IPS-20b (cell line): ENCODE data around the gene MSI2.

Experiments
- H3K27ac ChIP-seq: one replicate; pipeline ENCODE4 v1.5.1; 2013; ENCODE audit warnings: low read length
- H3K27me3 ChIP-seq: 2 replicates; pipeline ENCODE4 v1.6.1; 2013; ENCODE audit warnings: mild to moderate bottlenecking, low read length, inconsistent platforms; ENCODE audit not compliant: insufficient read depth
- H3K36me3 ChIP-seq: 2 replicates; pipeline ENCODE4 v1.6.1; 2013; ENCODE audit warnings: low read depth, mild to moderate bottlenecking, inconsistent platforms, low read length, moderate library complexity; ENCODE audit not compliant: insufficient read depth
- H3K4me1 ChIP-seq: 2 replicates; pipeline ENCODE4 v1.6.1; 2013; ENCODE audit warnings: mild to moderate bottlenecking, control low read depth, inconsistent platforms, low read length, moderate library complexity; ENCODE audit not compliant: insufficient read depth
- H3K4me3 ChIP-seq: 2 replicates; pipeline ENCODE4 v1.5.1; 2013; ENCODE audit warnings: mild to moderate bottlenecking, low read length, inconsistent platforms
- H3K9ac ChIP-seq: 2 replicates; pipeline ENCODE4 v1.6.1; 2013; ENCODE audit warnings: low read depth, mild to moderate bottlenecking, inconsistent platforms, low read length, moderate library complexity
- H3K9me3 ChIP-seq: 2 replicates; pipeline ENCODE4 v1.6.1; 2013; ENCODE audit warnings: mild to moderate bottlenecking, low read depth, low read length, inconsistent platforms; ENCODE audit not compliant: insufficient read depth

Gene MSI2

GRCh38 chr17:57454729-57455062 is 198.4 kb downstream of the MSI2 start:
- Histone ChIP-seq H3K9me3 (no peaks in the 10 kb centered on the region), H3K36me3 (0 out of 2 replicates have a peak, but pooled peaks cover 6% of the 10 kb centered on the region), H3K27me3 (no peaks in the 10 kb centered on the region), H3K4me3 (no peak overlapping the region), H3K27ac (no peak overlapping the region), H3K9ac (no peak overlapping the region), H3K4me1 (no peaks in the 10 kb centered on the region; the same call in 1 of the 2 replicates)

GRCh38 chr17:57455063-57455914 is 199.0 kb downstream of the MSI2 start:
- no peak overlapping the region for H3K4me3 ChIP-seq
- H3K27ac ChIP-seq, result no peak overlapping the region

DNA sequence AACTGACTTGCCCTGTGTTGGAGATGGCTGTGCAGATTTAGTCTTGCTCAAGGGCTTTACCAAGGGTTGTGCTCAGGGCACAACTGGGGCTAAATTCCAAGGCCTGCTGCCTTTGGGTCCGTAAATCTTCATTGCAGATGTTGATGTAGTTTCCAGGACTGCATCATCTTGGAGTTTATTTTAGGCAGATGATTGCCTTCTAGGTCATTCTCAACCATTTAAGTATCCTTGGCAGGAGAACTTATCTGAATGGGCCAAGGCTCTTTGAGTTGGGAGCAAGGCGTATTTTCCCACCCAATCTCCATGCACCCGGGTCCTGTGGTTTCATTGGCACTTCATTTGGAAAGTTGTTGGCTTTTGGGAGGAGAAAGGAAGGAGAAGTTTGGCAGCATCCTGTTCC is 200.3 kb downstream of the MSI2 start:
- H3K9me3 ChIP-seq, result no peaks in the 10 kb centered on the region
- H3K4me3 ChIP-seq, result no peak overlapping the region
- no peaks in the 10 kb centered on the region; the same call in 1 of the 2 replicates for H3K4me1 ChIP-seq
- H3K27ac ChIP-seq, result no peak overlapping the region
- H3K9ac ChIP-seq, result no peak overlapping the region
- H3K36me3 ChIP-seq, result 0 out of 2 replicates have a peak, but pooled peaks cover under 1% of the 10 kb centered on the region
- no peaks in the 10 kb centered on the region for H3K27me3 ChIP-seq

More at GRCh38 chr17:57455063-57455914, 199.0 kb downstream of the MSI2 start:
- Histone ChIP-seq H3K9ac (no peak overlapping the region), H3K36me3 (0 out of 2 replicates have a peak, but pooled peaks cover 6% of the 10 kb centered on the region), H3K4me1 (no peaks in the 10 kb centered on the region; the same call in 1 of the 2 replicates), H3K27me3 (no peaks in the 10 kb centered on the region), H3K9me3 (no peaks in the 10 kb centered on the region)

GRCh38 chr17:57457188-57457587 is 200.9 kb downstream of the MSI2 start:
- H3K27me3 ChIP-seq, result no peaks in the 10 kb centered on the region
- H3K9me3 ChIP-seq, result no peaks in the 10 kb centered on the region
- H3K4me3 ChIP-seq, result no peak overlapping the region
- H3K27ac ChIP-seq, result no peak overlapping the region
- H3K9ac ChIP-seq, result no peak overlapping the region
- H3K4me1 ChIP-seq, result no peaks in the 10 kb centered on the region; the same call in 1 of the 2 replicates
- no peaks in the 10 kb centered on the region for H3K36me3 ChIP-seq

DNA sequence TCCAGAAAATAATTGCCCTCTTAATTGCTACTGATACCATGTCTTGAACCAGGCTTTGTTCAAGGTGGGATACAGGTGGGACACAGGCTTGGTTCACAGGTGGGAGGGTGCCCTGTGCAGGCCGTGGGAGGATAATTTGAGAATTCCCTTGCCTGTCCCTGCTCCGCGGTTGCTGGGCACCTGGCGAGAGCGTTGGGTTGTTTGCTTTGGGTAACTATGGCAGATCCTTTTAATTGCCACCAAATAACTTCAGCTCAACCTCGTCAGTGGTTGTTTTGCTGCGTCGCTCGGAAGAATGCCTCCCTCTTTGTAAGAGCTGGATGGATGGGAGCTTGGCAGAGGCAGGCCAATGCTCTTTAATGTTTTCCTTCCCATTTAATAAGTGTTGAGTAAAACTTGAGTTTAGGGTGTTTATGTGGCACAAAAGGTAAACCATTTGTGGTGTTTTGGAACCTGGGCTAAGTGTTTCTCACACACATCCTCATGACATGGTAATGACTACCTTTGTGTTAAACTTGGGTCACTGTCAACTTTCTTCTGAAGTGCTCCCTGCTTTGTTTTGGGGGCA is 202.5 kb downstream of the MSI2 start:
- Histone ChIP-seq H3K9ac (no peak overlapping the region), H3K4me3 (no peak overlapping the region), H3K4me1 (no peaks in the 10 kb centered on the region; the same call in 1 of the 2 replicates), H3K36me3 (no peaks in the 10 kb centered on the region), H3K27ac (no peak overlapping the region), H3K9me3 (no peaks in the 10 kb centered on the region), H3K27me3 (no peaks in the 10 kb centered on the region)

DNA sequence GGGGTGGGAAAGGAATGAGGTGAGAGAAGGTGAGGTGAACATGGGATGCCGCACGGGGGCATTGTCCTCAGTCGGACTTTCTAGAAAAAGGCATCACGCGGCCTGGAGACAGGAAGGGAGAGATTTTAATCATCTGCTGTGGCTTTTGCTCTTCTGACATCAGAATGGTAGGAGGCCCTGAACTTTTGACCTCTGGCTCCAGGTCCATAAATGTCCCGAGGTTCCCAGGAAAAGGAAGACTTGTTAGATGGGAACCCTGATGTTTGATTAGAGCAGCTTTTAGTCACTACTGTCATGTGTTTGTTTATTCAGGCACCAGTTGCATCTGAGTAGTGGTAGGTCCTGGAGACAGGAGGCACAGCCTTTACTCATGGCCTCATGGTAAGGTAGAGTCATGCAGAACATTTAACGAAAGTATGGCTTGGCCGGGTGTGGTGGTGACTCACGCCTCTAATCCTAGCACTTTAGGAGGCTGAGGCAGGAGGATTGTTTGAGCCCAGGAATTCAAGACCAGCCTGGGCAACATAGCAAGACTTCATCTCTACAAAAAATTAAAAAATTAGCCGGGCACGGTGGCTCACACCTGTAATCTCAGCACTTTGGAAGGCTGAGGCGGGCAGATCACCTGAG is 203.1 kb downstream of the MSI2 start:
- Histone ChIP-seq H3K27me3 (no peaks in the 10 kb centered on the region), H3K4me3 (no peak overlapping the region), H3K9me3 (no peaks in the 10 kb centered on the region), H3K9ac (no peak overlapping the region), H3K36me3 (no peaks in the 10 kb centered on the region), H3K27ac (no peak overlapping the region), H3K4me1 (peaks cover under 1% of the 10 kb centered on the region; the same call in 1 of the 2 replicates)

GRCh38 chr17:57461082-57461481 is 204.8 kb downstream of the MSI2 start:
- Histone ChIP-seq H3K4me1 (peaks cover 17% of the 10 kb centered on the region; the same call in 1 of the 2 replicates), H3K4me3 (no peak overlapping the region), H3K27ac (no peak overlapping the region), H3K9me3 (no peaks in the 10 kb centered on the region), H3K36me3 (no peaks in the 10 kb centered on the region), H3K27me3 (no peaks in the 10 kb centered on the region), H3K9ac (no peak overlapping the region)

GRCh38 chr17:57462007-57462579 is 205.8 kb downstream of the MSI2 start:
- no peaks in the 10 kb centered on the region for H3K27me3 ChIP-seq
- H3K27ac ChIP-seq, result no peak overlapping the region
- no peak overlapping the region for H3K4me3 ChIP-seq
- no peaks in the 10 kb centered on the region for H3K9me3 ChIP-seq
- no peaks in the 10 kb centered on the region for H3K36me3 ChIP-seq
- H3K9ac ChIP-seq, result no peak overlapping the region
- peaks cover 26% of the 10 kb centered on the region for H3K4me1 ChIP-seq

DNA sequence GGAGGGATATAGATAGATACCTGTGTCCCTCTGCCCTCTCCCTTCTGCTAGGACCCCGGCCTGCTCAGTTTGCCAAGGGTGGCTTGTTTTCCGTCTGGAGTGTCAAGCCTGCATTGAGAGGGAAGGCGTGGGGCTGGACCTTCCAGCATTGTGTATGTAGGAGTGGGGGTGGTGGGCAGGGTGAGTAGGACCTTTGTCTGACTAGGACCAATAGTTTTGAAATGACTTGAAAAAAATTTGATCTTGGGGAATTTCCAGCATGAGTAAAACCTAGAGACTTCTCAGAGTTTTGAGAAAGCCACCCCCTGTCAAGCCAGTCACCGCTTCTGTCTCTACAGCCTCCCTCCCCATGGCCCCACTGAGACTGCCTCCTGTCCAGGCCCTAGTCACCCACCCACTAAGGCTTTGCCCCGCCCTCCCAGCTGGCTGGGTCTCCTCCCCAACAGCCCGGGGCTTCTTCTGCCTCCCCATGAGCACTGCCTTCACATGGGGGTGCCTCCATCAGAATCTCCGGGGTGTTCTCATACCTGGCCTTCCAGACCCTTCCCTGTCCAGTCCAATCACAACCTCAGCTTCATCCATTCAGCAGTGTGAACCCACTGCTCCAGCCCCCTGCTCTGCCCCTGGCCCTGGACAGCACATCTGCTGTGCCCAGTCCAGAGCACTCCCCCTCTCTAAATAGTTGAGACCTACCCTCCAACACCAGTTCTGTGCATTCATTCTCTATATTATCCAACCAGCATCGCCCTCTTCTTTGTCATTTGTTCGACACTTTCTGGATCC is 207.0 kb downstream of the MSI2 start:
- no peaks in the 10 kb centered on the region for H3K36me3 ChIP-seq
- no peak overlapping the region for H3K27ac ChIP-seq
- no peak overlapping the region for H3K9ac ChIP-seq
- H3K4me1 ChIP-seq, result peaks cover 26% of the 10 kb centered on the region
- H3K9me3 ChIP-seq, result no peaks in the 10 kb centered on the region
- H3K27me3 ChIP-seq, result no peaks in the 10 kb centered on the region
- H3K4me3 ChIP-seq, result no peak overlapping the region

GRCh38 chr17:57464191-57464864 is 208.0 kb downstream of the MSI2 start:
- no peak overlapping the region for H3K4me3 ChIP-seq
- H3K36me3 ChIP-seq, result no peaks in the 10 kb centered on the region
- no peaks in the 10 kb centered on the region for H3K9me3 ChIP-seq
- H3K9ac ChIP-seq, result no peak overlapping the region
- no peaks in the 10 kb centered on the region for H3K27me3 ChIP-seq
- H3K27ac ChIP-seq, result no peak overlapping the region
- H3K4me1 ChIP-seq, result peaks cover 26% of the 10 kb centered on the region
